ENCODE results near the gene TBX4.

The TBX4 gene

GRCh38 chr17:61465550-61466237 is 13.5 kb downstream of the TBX4 start:
- POLR2A ChIA-PET (ENCODE audit: low non-redundant PET): no interaction called here
- CTCF ChIA-PET: no interaction called here
- no peak for DNase-seq (ENCODE audit: low spot score)
- TF ChIP-seq CTCF (conservative IDR thresholded peaks at IDR 0.05; ENCODE audit: low read depth): no peak
- H3K27ac ChIP-seq: no peak overlapping the region

GRCh38 chr17:61466246-61466645 is 14.0 kb downstream of the TBX4 start:
- POLR2A ChIA-PET (ENCODE audit: low non-redundant PET): no interaction called here
- no peak for TF ChIP-seq CTCF (conservative IDR thresholded peaks at IDR 0.05; ENCODE audit: low read depth)

GRCh38 chr17:61467416-61468262 is 15.4 kb downstream of the TBX4 start:
- DNase-seq (ENCODE audit: low spot score): no peak
- TF ChIP-seq CTCF (conservative IDR thresholded peaks at IDR 0.05; ENCODE audit: low read depth): no peak
- ChIA-PET CTCF (no interaction called here), POLR2A (ENCODE audit: low non-redundant PET) (no interaction called here)
- no peak overlapping the region for H3K27ac ChIP-seq

More at GRCh38 chr17:61466246-61466645, 14.0 kb downstream of the TBX4 start:
- CTCF ChIA-PET: no interaction called here
- H3K27ac ChIP-seq: no peak overlapping the region
- DNase-seq (ENCODE audit: low spot score): no peak

GRCh38 chr17:61468263-61468907 is 16.2 kb downstream of the TBX4 start:
- no peak overlapping the region for H3K27ac ChIP-seq
- TF ChIP-seq CTCF (conservative IDR thresholded peaks at IDR 0.05; ENCODE audit: low read depth): no peak
- no peak for DNase-seq (ENCODE audit: low spot score)
- POLR2A ChIA-PET (ENCODE audit: low non-redundant PET): no interaction called here
- CTCF ChIA-PET: no interaction called here

GRCh38 chr17:61469474-61469873 is 17.3 kb downstream of the TBX4 start:
- POLR2A ChIA-PET (ENCODE audit: low non-redundant PET): no interaction called here
- no peak for DNase-seq (ENCODE audit: low spot score)
- H3K27ac ChIP-seq: no peak overlapping the region
- no peak for TF ChIP-seq CTCF (conservative IDR thresholded peaks at IDR 0.05; ENCODE audit: low read depth)
- CTCF ChIA-PET: no interaction called here

- no peak for DNase-seq (ENCODE audit: low spot score)
- no peak overlapping the region for H3K27ac ChIP-seq
- POLR2A ChIA-PET (ENCODE audit: low non-redundant PET): no interaction called here
- TF ChIP-seq CTCF (conservative IDR thresholded peaks at IDR 0.05; ENCODE audit: low read depth): no peak
- CTCF ChIA-PET: no interaction called here
Measured at GRCh38 chr17:61469949-61470348, 17.7 kb downstream of the TBX4 start.
